WTC11 (cell line): ENCODE measurements around the gene FANCI. TPM values are rescaled to one million over a fixed set of nuclear protein-coding genes. Genes with fewer than 3 reads are reported as not detected.

Experiments used
- ATAC-seq: fragments of 200-7000 bp; cut with Tn5 transposase; 2 replicates; pipeline ENCODE4 v1.10.0; 2021; ENCODE audit warnings: mild to moderate bottlenecking, moderate library complexity
- CTCF ChIA-PET: fragments of 300-600 bp; sonication (Branson Sonifier 250); formaldehyde crosslinking; loops from one replicate; lab custom pipeline; 2021; ENCODE audit warnings: antibody characterized with exemption; lab: Charles Lee
- POLR2A ChIA-PET: fragments of 350-600 bp; sonication (Branson Sonifier 250); formaldehyde crosslinking; loops from one replicate; lab custom pipeline; 2021; ENCODE audit warnings: antibody characterized with exemption; lab: Charles Lee
- DNase-seq: peaks from one replicate; pipeline ENCODE4 v3.0.0; 2021; ENCODE audit warnings: low spot score
- H3K27ac Mint-ChIP-seq: 2 replicates; pipeline ENCODE4 v1.8.0; 2021; ENCODE audit warnings: mixed read lengths
- H3K27me3 Mint-ChIP-seq: 2 replicates; pipeline ENCODE4 v1.8.0; 2021; ENCODE audit warnings: low read depth, mild to moderate bottlenecking, moderate library complexity, mixed read lengths
- H3K36me3 Mint-ChIP-seq: 2 replicates; pipeline ENCODE4 v1.8.0; 2021; ENCODE audit warnings: mixed read lengths
- H3K4me1 Mint-ChIP-seq: 2 replicates; pipeline ENCODE4 v1.8.0; 2022; ENCODE audit warnings: mixed read lengths
- H3K4me3 Mint-ChIP-seq: 2 replicates; pipeline ENCODE4 v1.8.0; 2021; ENCODE audit warnings: mild to moderate bottlenecking, moderate library complexity, mixed read lengths
- H3K9me3 Mint-ChIP-seq: 2 replicates; pipeline ENCODE4 v1.8.0; 2021; ENCODE audit warnings: mixed read lengths
- CBFB ChIP-seq: sonication (generic); formaldehyde crosslinking; IDR thresholded peaks from 2 replicates; pipeline ENCODE4 v1.8.1; 2022; ENCODE audit warnings: mild to moderate bottlenecking, low read depth, missing genetic modification reagents
- CREB1 ChIP-seq: sonication (generic); formaldehyde crosslinking; IDR thresholded peaks from 2 replicates; pipeline ENCODE4 v1.8.0; 2023; ENCODE audit warnings: mild to moderate bottlenecking, missing genetic modification reagents
- ELF4 ChIP-seq: sonication (generic); formaldehyde crosslinking; IDR thresholded peaks from 2 replicates; pipeline ENCODE4 v1.8.1; 2022; ENCODE audit warnings: low read depth, mild to moderate bottlenecking, moderate library complexity, missing genetic modification reagents
- FOXP1 ChIP-seq: sonication (generic); formaldehyde crosslinking; IDR thresholded peaks from 2 replicates; pipeline ENCODE4 v1.8.0; 2022; ENCODE audit warnings: missing genetic modification reagents, mild to moderate bottlenecking, moderate library complexity, borderline replicate concordance
- IRF1 ChIP-seq: sonication (generic); formaldehyde crosslinking; IDR thresholded peaks from 2 replicates; pipeline ENCODE4 v1.8.0; 2023; ENCODE audit warnings: missing genetic modification reagents
- IRF2 ChIP-seq: sonication (generic); formaldehyde crosslinking; IDR thresholded peaks from 2 replicates; pipeline ENCODE4 v1.8.0; 2022; ENCODE audit warnings: low read depth, missing genetic modification reagents, borderline replicate concordance
- JUN ChIP-seq: sonication (generic); formaldehyde crosslinking; IDR thresholded peaks from 2 replicates; pipeline ENCODE4 v1.8.0; 2023; ENCODE audit warnings: mild to moderate bottlenecking, missing genetic modification reagents
- KAT7 ChIP-seq: sonication (generic); formaldehyde crosslinking; IDR thresholded peaks from 2 replicates; pipeline ENCODE4 v1.8.1; 2023; ENCODE audit warnings: missing genetic modification reagents, mild to moderate bottlenecking, borderline replicate concordance
- PRRX2 ChIP-seq: fragments of 250-450 bp; sonication (Bioruptor Pico); IDR thresholded peaks from 2 replicates; pipeline ENCODE4 v1.8.0; 2021; ENCODE audit warnings: mild to moderate bottlenecking
- SP1 ChIP-seq: sonication (generic); formaldehyde crosslinking; conservative IDR thresholded peaks from 2 replicates; pipeline ENCODE4 v1.8.1; 2022; ENCODE audit warnings: missing genetic modification reagents
- STAT6 ChIP-seq: sonication (generic); formaldehyde crosslinking; conservative IDR thresholded peaks from 2 replicates; pipeline ENCODE4 v1.8.1; 2023; ENCODE audit warnings: mild to moderate bottlenecking, low read depth, missing genetic modification reagents, moderate library complexity
- TEAD1 ChIP-seq: sonication (generic); formaldehyde crosslinking; IDR thresholded peaks from 2 replicates; pipeline ENCODE4 v1.8.0; 2022; ENCODE audit warnings: mild to moderate bottlenecking, missing genetic modification reagents
- TP53 ChIP-seq: sonication (generic); formaldehyde crosslinking; IDR thresholded peaks from 2 replicates; pipeline ENCODE4 v1.8.1; 2023; ENCODE audit warnings: mild to moderate bottlenecking, missing genetic modification reagents
- ZNF396 ChIP-seq: fragments of 250-450 bp; sonication (Bioruptor Pico); IDR thresholded peaks from 2 replicates; pipeline ENCODE4 v1.8.0; 2021; ENCODE audit warnings: mild to moderate bottlenecking, moderate library complexity, borderline replicate concordance
- total RNA-seq: library from RNA; stranded (reverse); gene quantifications from 3 replicates; pipeline ENCODE4 v1.2.3, GENCODE V29; 2021
- TF ChIP-seq, protein P1 (sequence below): sonication (generic); formaldehyde crosslinking; IDR thresholded peaks from 2 replicates; pipeline ENCODE4 v1.8.1; 2023; ENCODE audit warnings: mild to moderate bottlenecking, missing genetic modification reagents, moderate library complexity
- TF ChIP-seq, protein P2 (sequence below): sonication (generic); formaldehyde crosslinking; IDR thresholded peaks from 2 replicates; pipeline ENCODE4 v1.8.0; 2023; ENCODE audit warnings: mild to moderate bottlenecking, missing genetic modification reagents
- TF ChIP-seq, protein P3 (sequence below): sonication (generic); formaldehyde crosslinking; IDR thresholded peaks from 2 replicates; pipeline ENCODE4 v1.8.1; 2023; ENCODE audit warnings: mild to moderate bottlenecking, missing genetic modification reagents, borderline replicate concordance

Gene FANCI
- total RNA-seq, 1 experiment from 2014 or later: 108 TPM

DNA sequence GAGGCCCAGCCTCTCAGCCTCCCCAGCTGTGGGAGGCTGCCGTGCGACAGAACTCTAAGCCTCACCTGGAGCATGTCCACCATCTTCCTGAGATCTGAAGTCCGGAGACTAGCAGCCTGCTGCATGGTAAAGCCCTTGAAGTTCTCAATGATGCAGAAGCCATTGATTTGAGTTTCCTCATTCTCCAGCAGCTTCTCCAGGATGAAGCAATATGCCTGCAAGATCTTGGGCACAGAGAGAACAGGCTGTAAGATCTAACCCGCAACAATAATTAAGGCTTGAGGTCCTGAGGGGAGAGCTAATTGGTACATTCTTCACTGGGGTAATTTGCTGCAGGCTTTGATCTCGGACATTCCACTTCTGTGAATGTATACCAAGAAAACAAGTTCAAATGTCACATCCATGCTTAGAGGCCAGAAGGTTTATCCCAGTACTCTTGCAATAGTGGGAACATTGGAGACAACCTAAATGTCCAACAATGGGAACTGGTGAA, 32.1 kb upstream of the FANCI start:
- no peak for DNase-seq
- Mint-ChIP-seq H3K27me3 (no peaks in the 10 kb centered on the region; the same call in 1 of the 2 replicates), H3K4me3 (no peak overlapping the region), H3K36me3 (no peaks in the 10 kb centered on the region), H3K4me1 (peaks cover under 1% of the 10 kb centered on the region; the same call in 1 of the 2 replicates), H3K9me3 (no peaks in the 10 kb centered on the region), H3K27ac (no peak overlapping the region)
- ChIA-PET CTCF (no interaction called here), POLR2A (no interaction called here)
- no peak for ATAC-seq
- TF ChIP-seq, protein P1, sequence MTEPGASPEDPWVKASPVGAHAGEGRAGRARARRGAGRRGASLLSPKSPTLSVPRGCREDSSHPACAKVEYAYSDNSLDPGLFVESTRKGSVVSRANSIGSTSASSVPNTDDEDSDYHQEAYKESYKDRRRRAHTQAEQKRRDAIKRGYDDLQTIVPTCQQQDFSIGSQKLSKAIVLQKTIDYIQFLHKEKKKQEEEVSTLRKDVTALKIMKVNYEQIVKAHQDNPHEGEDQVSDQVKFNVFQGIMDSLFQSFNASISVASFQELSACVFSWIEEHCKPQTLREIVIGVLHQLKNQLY (CRISPR knock-in tag): no peak
- no peak for TF ChIP-seq ZNF396
- TF ChIP-seq FOXP1 (CRISPR knock-in tag): no peak
- TF ChIP-seq, protein P2, sequence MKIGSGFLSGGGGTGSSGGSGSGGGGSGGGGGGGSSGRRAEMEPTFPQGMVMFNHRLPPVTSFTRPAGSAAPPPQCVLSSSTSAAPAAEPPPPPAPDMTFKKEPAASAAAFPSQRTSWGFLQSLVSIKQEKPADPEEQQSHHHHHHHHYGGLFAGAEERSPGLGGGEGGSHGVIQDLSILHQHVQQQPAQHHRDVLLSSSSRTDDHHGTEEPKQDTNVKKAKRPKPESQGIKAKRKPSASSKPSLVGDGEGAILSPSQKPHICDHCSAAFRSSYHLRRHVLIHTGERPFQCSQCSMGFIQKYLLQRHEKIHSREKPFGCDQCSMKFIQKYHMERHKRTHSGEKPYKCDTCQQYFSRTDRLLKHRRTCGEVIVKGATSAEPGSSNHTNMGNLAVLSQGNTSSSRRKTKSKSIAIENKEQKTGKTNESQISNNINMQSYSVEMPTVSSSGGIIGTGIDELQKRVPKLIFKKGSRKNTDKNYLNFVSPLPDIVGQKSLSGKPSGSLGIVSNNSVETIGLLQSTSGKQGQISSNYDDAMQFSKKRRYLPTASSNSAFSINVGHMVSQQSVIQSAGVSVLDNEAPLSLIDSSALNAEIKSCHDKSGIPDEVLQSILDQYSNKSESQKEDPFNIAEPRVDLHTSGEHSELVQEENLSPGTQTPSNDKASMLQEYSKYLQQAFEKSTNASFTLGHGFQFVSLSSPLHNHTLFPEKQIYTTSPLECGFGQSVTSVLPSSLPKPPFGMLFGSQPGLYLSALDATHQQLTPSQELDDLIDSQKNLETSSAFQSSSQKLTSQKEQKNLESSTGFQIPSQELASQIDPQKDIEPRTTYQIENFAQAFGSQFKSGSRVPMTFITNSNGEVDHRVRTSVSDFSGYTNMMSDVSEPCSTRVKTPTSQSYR: no peak
- no peak for TF ChIP-seq CREB1 (CRISPR knock-in tag)
- no peak for TF ChIP-seq STAT6
- no peak for TF ChIP-seq TEAD1 (CRISPR knock-in tag)
- no peak for TF ChIP-seq IRF1 (CRISPR knock-in tag)
- no peak for TF ChIP-seq CBFB (CRISPR knock-in tag)
- no peak for TF ChIP-seq KAT7 (CRISPR knock-in tag)
- TF ChIP-seq JUN (CRISPR knock-in tag): no peak
- TF ChIP-seq, protein P3, sequence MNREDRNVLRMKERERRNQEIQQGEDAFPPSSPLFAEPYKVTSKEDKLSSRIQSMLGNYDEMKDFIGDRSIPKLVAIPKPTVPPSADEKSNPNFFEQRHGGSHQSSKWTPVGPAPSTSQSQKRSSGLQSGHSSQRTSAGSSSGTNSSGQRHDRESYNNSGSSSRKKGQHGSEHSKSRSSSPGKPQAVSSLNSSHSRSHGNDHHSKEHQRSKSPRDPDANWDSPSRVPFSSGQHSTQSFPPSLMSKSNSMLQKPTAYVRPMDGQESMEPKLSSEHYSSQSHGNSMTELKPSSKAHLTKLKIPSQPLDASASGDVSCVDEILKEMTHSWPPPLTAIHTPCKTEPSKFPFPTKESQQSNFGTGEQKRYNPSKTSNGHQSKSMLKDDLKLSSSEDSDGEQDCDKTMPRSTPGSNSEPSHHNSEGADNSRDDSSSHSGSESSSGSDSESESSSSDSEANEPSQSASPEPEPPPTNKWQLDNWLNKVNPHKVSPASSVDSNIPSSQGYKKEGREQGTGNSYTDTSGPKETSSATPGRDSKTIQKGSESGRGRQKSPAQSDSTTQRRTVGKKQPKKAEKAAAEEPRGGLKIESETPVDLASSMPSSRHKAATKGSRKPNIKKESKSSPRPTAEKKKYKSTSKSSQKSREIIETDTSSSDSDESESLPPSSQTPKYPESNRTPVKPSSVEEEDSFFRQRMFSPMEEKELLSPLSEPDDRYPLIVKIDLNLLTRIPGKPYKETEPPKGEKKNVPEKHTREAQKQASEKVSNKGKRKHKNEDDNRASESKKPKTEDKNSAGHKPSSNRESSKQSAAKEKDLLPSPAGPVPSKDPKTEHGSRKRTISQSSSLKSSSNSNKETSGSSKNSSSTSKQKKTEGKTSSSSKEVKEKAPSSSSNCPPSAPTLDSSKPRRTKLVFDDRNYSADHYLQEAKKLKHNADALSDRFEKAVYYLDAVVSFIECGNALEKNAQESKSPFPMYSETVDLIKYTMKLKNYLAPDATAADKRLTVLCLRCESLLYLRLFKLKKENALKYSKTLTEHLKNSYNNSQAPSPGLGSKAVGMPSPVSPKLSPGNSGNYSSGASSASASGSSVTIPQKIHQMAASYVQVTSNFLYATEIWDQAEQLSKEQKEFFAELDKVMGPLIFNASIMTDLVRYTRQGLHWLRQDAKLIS: no peak
- no peak for TF ChIP-seq PRRX2
- TF ChIP-seq ELF4 (CRISPR knock-in tag): no peak
- TF ChIP-seq SP1: no peak
- no peak for TF ChIP-seq IRF2 (CRISPR knock-in tag)
- TF ChIP-seq TP53: no peak
